Osteocyte (in vitro differentiated cells): ENCODE results near the gene COL19A1. TPM values are rescaled to one million over a fixed set of nuclear protein-coding genes. Genes with fewer than 3 reads are reported as not detected.

Source experiments
- DNase-seq: peaks from one replicate; pipeline ENCODE4 v3.0.0; 2021; ENCODE audit warnings: mixed read lengths; ENCODE audit not compliant: unreplicated experiment; ENCODE audit errors: extremely low spot score
- H3K27ac Mint-ChIP-seq: one replicate; pipeline ENCODE4 v1.8.0; 2021; ENCODE audit warnings: mild to moderate bottlenecking, mixed read lengths; ENCODE audit not compliant: unreplicated experiment
- H3K27me3 Mint-ChIP-seq: one replicate; pipeline ENCODE4 v1.8.0; 2021; ENCODE audit warnings: mixed read lengths; ENCODE audit not compliant: unreplicated experiment
- H3K36me3 Mint-ChIP-seq: one replicate; pipeline ENCODE4 v1.8.0; 2021; ENCODE audit warnings: mixed read lengths; ENCODE audit not compliant: unreplicated experiment
- H3K4me1 Mint-ChIP-seq: one replicate; pipeline ENCODE4 v1.8.0; 2021; ENCODE audit warnings: mixed read lengths; ENCODE audit not compliant: unreplicated experiment
- H3K4me3 Mint-ChIP-seq: one replicate; pipeline ENCODE4 v1.8.0; 2021; ENCODE audit warnings: mild to moderate bottlenecking, moderate library complexity, mixed read lengths; ENCODE audit not compliant: unreplicated experiment
- H3K9me3 Mint-ChIP-seq: one replicate; pipeline ENCODE4 v1.8.0; 2021; ENCODE audit warnings: mixed read lengths; ENCODE audit not compliant: unreplicated experiment
- CTCF ChIP-seq: fragments of 200-600 bp; sonication (generic); IDR thresholded peaks from 2 replicates; pipeline ENCODE4 v1.5.0; 2021; ENCODE audit warnings: antibody characterized with exemption, mild to moderate bottlenecking, moderate library complexity
- total RNA-seq: library from RNA; stranded (reverse); gene quantifications from 2 replicates; pipeline ENCODE4 v1.2.1, GENCODE V29; 2021

The COL19A1 gene
- total RNA-seq, 1 donor from 2014 or later: not detected

GRCh38 chr6:70252604-70253003 is 386.2 kb downstream of the COL19A1 start:
- Mint-ChIP-seq H3K36me3 (no peaks in the 10 kb centered on the region), H3K9me3 (no peaks in the 10 kb centered on the region), H3K27me3 (peaks cover 3% of the 10 kb centered on the region), H3K27ac (no peak overlapping the region), H3K4me3 (no peak overlapping the region), H3K4me1 (no peaks in the 10 kb centered on the region)
- no peak for DNase-seq
- no peak for TF ChIP-seq CTCF

DNA sequence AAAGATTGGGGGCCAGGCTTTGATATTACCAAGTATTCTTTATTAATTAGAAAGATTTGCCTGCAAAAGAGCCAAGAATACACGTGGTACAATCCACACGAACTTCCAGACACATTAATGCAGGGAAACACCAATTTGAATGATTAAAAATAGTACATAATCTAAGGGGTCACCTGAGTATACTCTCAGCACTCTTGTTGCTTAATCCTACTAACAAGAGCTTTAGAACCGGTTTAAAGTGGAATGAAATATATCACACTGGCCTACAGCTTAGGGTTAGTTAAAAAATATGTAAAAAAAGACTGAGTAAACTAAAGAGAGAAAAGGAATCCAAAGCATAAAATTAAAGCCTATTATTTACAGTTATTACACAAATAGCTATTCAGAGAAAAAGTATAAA is 387.6 kb downstream of the COL19A1 start:
- Mint-ChIP-seq H3K4me3 (no peak overlapping the region), H3K4me1 (no peaks in the 10 kb centered on the region), H3K27ac (no peak overlapping the region), H3K9me3 (no peaks in the 10 kb centered on the region), H3K27me3 (peaks cover 3% of the 10 kb centered on the region), H3K36me3 (no peaks in the 10 kb centered on the region)
- no peak for TF ChIP-seq CTCF
- DNase-seq: no peak

DNA sequence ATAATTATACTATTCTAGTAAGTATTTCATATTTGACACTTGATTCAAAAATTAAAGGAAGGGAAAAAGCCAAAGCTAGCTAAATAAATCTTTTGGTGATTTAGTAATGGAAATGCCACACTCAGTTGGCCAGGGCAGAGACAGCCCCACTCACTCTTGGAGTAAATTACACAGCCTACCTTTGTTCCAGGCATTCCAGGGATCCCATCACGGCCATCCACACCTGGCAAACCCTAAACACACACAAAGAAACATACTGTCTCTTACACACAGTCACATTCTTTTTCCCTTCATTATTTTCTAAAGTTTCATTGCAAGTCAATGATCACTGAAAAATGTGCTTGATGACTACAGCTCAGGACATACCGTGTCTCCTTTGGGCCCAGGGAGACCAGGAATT is 388.4 kb downstream of the COL19A1 start:
- no peak for TF ChIP-seq CTCF
- no peaks in the 10 kb centered on the region for H3K9me3 Mint-ChIP-seq
- H3K4me1 Mint-ChIP-seq: no peaks in the 10 kb centered on the region
- H3K27me3 Mint-ChIP-seq: peaks cover 3% of the 10 kb centered on the region
- no peak overlapping the region for H3K4me3 Mint-ChIP-seq
- DNase-seq: no peak
- no peak overlapping the region for H3K27ac Mint-ChIP-seq
- no peaks in the 10 kb centered on the region for H3K36me3 Mint-ChIP-seq

- Mint-ChIP-seq H3K4me3 (no peak overlapping the region), H3K36me3 (no peaks in the 10 kb centered on the region), H3K27me3 (peaks cover 3% of the 10 kb centered on the region), H3K4me1 (no peaks in the 10 kb centered on the region), H3K27ac (no peak overlapping the region), H3K9me3 (no peaks in the 10 kb centered on the region)
- TF ChIP-seq CTCF: no peak
- DNase-seq: no peak
These were observed 391.5 kb downstream of the COL19A1 start for GRCh38 chr6:70257768-70258273.

- Mint-ChIP-seq H3K27ac (no peak overlapping the region), H3K9me3 (no peaks in the 10 kb centered on the region), H3K4me3 (no peak overlapping the region), H3K27me3 (peaks cover 3% of the 10 kb centered on the region), H3K4me1 (no peaks in the 10 kb centered on the region), H3K36me3 (no peaks in the 10 kb centered on the region)
- no peak for DNase-seq
- no peak for TF ChIP-seq CTCF
These were observed 392.1 kb downstream of the COL19A1 start for GRCh38 chr6:70258483-70258882.

Other genes with a start within 250 kb of the COL19A1 start
- 40.7 and 41.4 TPM in 2 replicates for gene LMBRD1, start 69.5 kb upstream of the COL19A1 start, total RNA-seq